Upper lobe of left lung (tissue), 6 donors: ENCODE results near the gene TLR10. TPM values are rescaled to one million over a fixed set of nuclear protein-coding genes. Genes with fewer than 3 reads are reported as not detected.

Experiments used
- ATAC-seq, 2 donors: fragments of 200-7000 bp; cut with Tn5 transposase; one replicate each; pipeline ENCODE4 v1.9.1; 2022; ENCODE audit warnings: mild to moderate bottlenecking in 2 of 2, moderate library complexity in 2 of 2; ENCODE audit not compliant: low FRiP score in 2 of 2
- DNase-seq, 2 donors: peaks; one replicate each; pipeline ENCODE4 v3.0.0-alpha.2; 2019 to 2020
- H3K27ac ChIP-seq, 4 donors: fragments of 200-600 bp; sonication (generic); one replicate each; pipeline ENCODE4 v1.5.1; 2016 to 2019
- H3K27me3 ChIP-seq, 4 donors: fragments of 200-600 bp; sonication (generic); one replicate each; pipeline ENCODE4 v1.5.1; 2017 to 2019
- H3K36me3 ChIP-seq, 4 donors: fragments of 200-600 bp; sonication (generic); one replicate each; pipeline ENCODE4 v1.5.1; 2016 to 2019
- H3K4me1 ChIP-seq, 4 donors: fragments of 200-600 bp; sonication (generic); one replicate each; pipeline ENCODE4 v1.5.1; 2018 to 2019
- H3K4me3 ChIP-seq, 4 donors: fragments of 200-600 bp; sonication (generic); one replicate each; pipeline ENCODE4 v1.5.1; 2017 to 2019; ENCODE audit warnings: mild to moderate bottlenecking in 2 of 4, moderate library complexity in 1 of 4
- H3K9me3 ChIP-seq, 4 donors: fragments of 200-600 bp; sonication (generic); one replicate each; pipeline ENCODE4 v1.5.1; 2018 to 2019
- CTCF ChIP-seq, 6 experiments: fragments of 450-650 bp in 4 of 6; fragments of 200-600 bp in 2 of 6; sonication (generic) in 2 of 6; IDR thresholded peaks; one replicate each; pipeline ENCODE4 v1.5.1; 2016 to 2019; ENCODE audit warnings: antibody characterized with exemption in 6 of 6
- EP300 ChIP-seq, 4 donors: sonication (generic); formaldehyde crosslinking; IDR thresholded peaks; one replicate each; pipeline ENCODE4 v1.5.1; 2017; ENCODE audit warnings: antibody characterized with exemption in 4 of 4, control low read depth in 2 of 4
- POLR2A ChIP-seq, 4 donors: fragments of 450-650 bp; IDR thresholded peaks; one replicate each; pipeline ENCODE4 v1.5.1; 2016 to 2017; ENCODE audit warnings: antibody characterized with exemption in 4 of 4, mild to moderate bottlenecking in 2 of 4
- POLR2AphosphoS5 ChIP-seq, 2 donors: sonication (generic); formaldehyde crosslinking; IDR thresholded peaks; one replicate each; pipeline ENCODE4 v1.5.1; 2017; ENCODE audit warnings: antibody characterized with exemption in 2 of 2
- WGBS, 2 donors: methylation state at CpG; one replicate each; pipeline ENCODE4 v1.1.5; 2017 to 2018; 5-methylcytosine and 5-hydroxymethylcytosine counted together
- total RNA-seq, 6 donors: library from RNA; depleted of rRNA in 4 of 6; stranded (reverse); fragments of >200 nt in 4 of 6; gene quantifications; one replicate each; pipeline versions ENCODE4 v1.1.0 to v1.2.1, GENCODE V29; 2016 to 2021
- donor health status: DM: no; HTN: no; CAD: no; lungs with moderate emphysema.
- donor health status: DM: no; HTN: yes; CAD: no; lungs with severe emphysema.

The TLR10 gene
- 1 to 10 TPM in 1 of 6 donors, under 1 TPM in 3, not detected in 2; 0.61 to 1.0 (median 0.81) TPM for total RNA-seq

GRCh38 chr4:38782452-38783108 is at the start of gene TLR10:
Gene TLR10 (minus strand): TSS chr4:38782990. CDS start chr4:38775590, 7,400 bp downstream.
- Histone ChIP-seq H3K27me3 (no peaks in the 10 kb centered on the region), H3K9me3 (no peaks in the 10 kb centered on the region), H3K4me1 (peaks cover 0 to 4% (median 0%) of the 10 kb centered on the region in 4 donors), H3K36me3 (no peaks in the 10 kb centered on the region), H3K4me3 (no peak within 1 kb of the TSS), H3K27ac (no peak within 1 kb of the TSS)
- DNase-seq (peak in 1 of 2 donors; percentile 46), ATAC-seq (peak; percentile 76 to 77)
- WGBS, 2 donors = 38% methylated on average over 12 of the region's 12 CpGs
- peak in 5 of 6 experiments; percentile 45 to 64 (median 52) for TF ChIP-seq CTCF (IDR thresholded peaks at IDR 0.05)
- no peak for TF ChIP-seq POLR2A (IDR thresholded peaks at IDR 0.05)

GRCh38 chr4:38832206-38832605 is 49.4 kb upstream of the TLR10 start:
- WGBS, 2 donors = 74 to 82% methylated on average over 1 of the region's 1 CpG
- DNase-seq (no peak), ATAC-seq (peak in 1 of 2 donors; percentile 11)
- Histone ChIP-seq H3K27me3 (no peaks in the 10 kb centered on the region), H3K4me1 (no peaks in the 10 kb centered on the region), H3K27ac (no peak overlapping the region), H3K36me3 (no peaks in the 10 kb centered on the region), H3K9me3 (peaks cover 3 to 14% (median 6%) of the 10 kb centered on the region in 4 donors), H3K4me3 (no peak overlapping the region)
- TF ChIP-seq POLR2AphosphoS5 (IDR thresholded peaks at IDR 0.05) = no peak
- no peak for TF ChIP-seq EP300 (IDR thresholded peaks at IDR 0.05)
- no peak for TF ChIP-seq POLR2A (IDR thresholded peaks at IDR 0.05)
- TF ChIP-seq CTCF (IDR thresholded peaks at IDR 0.05) = no peak

- no peak for TF ChIP-seq EP300 (IDR thresholded peaks at IDR 0.05)
- TF ChIP-seq CTCF (IDR thresholded peaks at IDR 0.05) = no peak
- no peak for TF ChIP-seq POLR2A (IDR thresholded peaks at IDR 0.05)
- no peak for TF ChIP-seq POLR2AphosphoS5 (IDR thresholded peaks at IDR 0.05)
- no peak overlapping the region for H3K4me3 ChIP-seq
- no peaks in the 10 kb centered on the region for H3K4me1 ChIP-seq
- no peaks in the 10 kb centered on the region for H3K36me3 ChIP-seq
- H3K27ac ChIP-seq = no peak overlapping the region
- DNase-seq (no peak), ATAC-seq (no peak)
- no peaks in the 10 kb centered on the region for H3K27me3 ChIP-seq
- H3K9me3 ChIP-seq = peaks cover 3 to 12% (median 6%) of the 10 kb centered on the region in 4 donors
Measured at GRCh38 chr4:38831653-38832052, 48.9 kb upstream of the TLR10 start.

- Histone ChIP-seq H3K4me1 (no peaks in the 10 kb centered on the region), H3K27ac (no peak overlapping the region), H3K27me3 (no peaks in the 10 kb centered on the region), H3K36me3 (no peaks in the 10 kb centered on the region), H3K4me3 (no peak overlapping the region), H3K9me3 (peaks cover 0 to 2% (median under 1%) of the 10 kb centered on the region in 4 donors)
- 95 to 97% methylated on average over 5 of the region's 5 CpGs for WGBS, 2 donors
- DNase-seq = no peak
- no peak for ATAC-seq
- TF ChIP-seq EP300 (IDR thresholded peaks at IDR 0.05) = no peak
- no peak for TF ChIP-seq CTCF (IDR thresholded peaks at IDR 0.05)
Measured at GRCh38 chr4:38829237-38829636, 46.4 kb upstream of the TLR10 start.

- ATAC-seq (no peak), DNase-seq (peak in 1 of 2 donors; percentile 64)
- Histone ChIP-seq H3K27me3 (no peaks in the 10 kb centered on the region), H3K4me1 (no peaks in the 10 kb centered on the region), H3K36me3 (no peaks in the 10 kb centered on the region), H3K9me3 (no peaks in the 10 kb centered on the region), H3K4me3 (no peak overlapping the region), H3K27ac (no peak overlapping the region)
- TF ChIP-seq POLR2AphosphoS5 (IDR thresholded peaks at IDR 0.05) = no peak
- no peak for TF ChIP-seq CTCF (IDR thresholded peaks at IDR 0.05)
- TF ChIP-seq EP300 (IDR thresholded peaks at IDR 0.05) = no peak
- no peak for TF ChIP-seq POLR2A (IDR thresholded peaks at IDR 0.05)
- 92 to 94% methylated on average over 12 to 26 of the region's 27 CpGs for WGBS, 2 donors
Measured at GRCh38 chr4:38823766-38824165, 41.0 kb upstream of the TLR10 start.
